Right forelimb (tissue), 1 donor: ENCODE results near the gene NKG7.

ENCODE experiments used
- DNase-seq: peaks from one replicate; pipeline ENCODE4 v3.0.0-alpha.2; 2018

The NKG7 gene

GRCh38 chr19:51357952-51358351 lies 14.5 kb downstream of the NKG7 start:
- DNase-seq, result no peak

- no peak for DNase-seq
Measured at GRCh38 chr19:51356159-51356801, 16.2 kb downstream of the NKG7 start.

GRCh38 chr19:51354742-51355148 lies 17.7 kb downstream of the NKG7 start:
- no peak for DNase-seq

- DNase-seq, result no peak
Measured at GRCh38 chr19:51354103-51354741, 18.2 kb downstream of the NKG7 start.

- DNase-seq, result no peak
Measured at GRCh38 chr19:51352783-51353360, 19.6 kb downstream of the NKG7 start.

GRCh38 chr19:51351266-51351990 lies 21.0 kb downstream of the NKG7 start:
- no peak for DNase-seq

GRCh38 chr19:51347209-51347928 lies 25.1 kb downstream of the NKG7 start:
- no peak for DNase-seq

- no peak for DNase-seq
Measured at GRCh38 chr19:51346742-51347141, 25.7 kb downstream of the NKG7 start.

- no peak for DNase-seq
Measured at GRCh38 chr19:51345076-51345620, 27.3 kb downstream of the NKG7 start.

GRCh38 chr19:51342631-51343569 lies 29.6 kb downstream of the NKG7 start:
- DNase-seq, result no peak

GRCh38 chr19:51341976-51342580 lies 30.4 kb downstream of the NKG7 start, which contains the start of gene VSIG10L:
VSIG10L (minus strand) TSS chr19:51342139; CDS start chr19:51342124, 15 bp downstream.
- DNase-seq, result no peak

GRCh38 chr19:51341066-51341465 lies 31.4 kb downstream of the NKG7 start:
- no peak for DNase-seq

- DNase-seq, result peak; percentile 96
Measured at GRCh38 chr19:51339687-51340656, 32.5 kb downstream of the NKG7 start.

- DNase-seq, result no peak
Measured at GRCh38 chr19:51339313-51339686, 33.2 kb downstream of the NKG7 start.

- peak; percentile 90 for DNase-seq
Measured at GRCh38 chr19:51338563-51339312, 33.7 kb downstream of the NKG7 start.

GRCh38 chr19:51337861-51338562 lies 34.4 kb downstream of the NKG7 start:
- DNase-seq, result no peak

GRCh38 chr19:51337141-51337860 lies 35.2 kb downstream of the NKG7 start:
- no peak for DNase-seq
